Measurements from ENCODE around the gene AMOT.

Gene AMOT

DNA sequence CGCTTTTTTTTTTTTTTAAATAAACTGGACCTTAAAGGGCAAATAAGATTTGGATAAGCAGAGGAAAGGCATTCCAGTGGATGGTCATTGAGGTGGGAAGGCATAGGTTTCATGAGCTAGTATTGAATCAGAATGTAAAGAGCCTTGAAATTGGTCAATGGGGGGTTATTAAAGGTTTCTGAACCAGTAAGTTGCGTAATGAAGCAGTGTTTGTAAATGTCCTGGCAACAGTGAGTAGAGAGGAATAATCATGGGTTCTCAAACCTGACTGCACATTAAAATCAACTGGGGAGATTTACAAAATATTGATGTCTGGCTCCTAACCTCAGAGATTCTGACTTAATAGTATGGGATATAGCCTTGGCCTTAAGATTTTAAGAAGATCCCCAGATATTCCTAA, 23.2 kb upstream of the AMOT start (continued):
- TF ChIP-seq, protein P1, sequence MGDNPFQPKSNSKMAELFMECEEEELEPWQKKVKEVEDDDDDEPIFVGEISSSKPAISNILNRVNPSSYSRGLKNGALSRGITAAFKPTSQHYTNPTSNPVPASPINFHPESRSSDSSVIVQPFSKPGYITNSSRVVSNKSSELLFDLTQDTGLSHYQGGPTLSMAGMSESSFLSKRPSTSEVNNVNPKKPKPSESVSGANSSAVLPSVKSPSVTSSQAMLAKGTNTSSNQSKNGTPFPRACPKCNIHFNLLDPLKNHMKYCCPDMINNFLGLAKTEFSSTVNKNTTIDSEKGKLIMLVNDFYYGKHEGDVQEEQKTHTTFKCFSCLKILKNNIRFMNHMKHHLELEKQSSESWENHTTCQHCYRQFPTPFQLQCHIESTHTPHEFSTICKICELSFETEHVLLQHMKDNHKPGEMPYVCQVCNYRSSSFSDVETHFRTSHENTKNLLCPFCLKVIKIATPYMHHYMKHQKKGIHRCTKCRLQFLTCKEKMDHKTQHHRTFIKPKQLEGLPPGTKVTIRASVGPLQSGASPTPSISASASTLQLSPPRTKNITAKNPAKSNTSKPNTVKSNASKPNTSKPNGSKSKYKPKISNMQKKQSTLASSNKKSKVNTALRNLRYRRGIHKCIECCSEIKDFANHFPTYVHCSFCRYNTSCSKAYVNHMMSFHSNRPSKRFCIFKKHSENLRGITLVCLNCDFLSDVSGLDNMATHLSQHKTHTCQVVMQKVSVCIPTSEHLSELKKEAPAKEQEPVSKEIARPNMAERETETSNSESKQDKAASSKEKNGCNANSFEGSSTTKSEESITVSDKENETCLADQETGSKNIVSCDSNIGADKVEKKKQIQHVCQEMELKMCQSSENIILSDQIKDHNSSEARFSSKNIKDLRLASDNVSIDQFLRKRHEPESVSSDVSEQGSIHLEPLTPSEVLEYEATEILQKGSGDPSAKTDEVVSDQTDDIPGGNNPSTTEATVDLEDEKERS (tag by site-specific recombination; IDR thresholded peaks at IDR 0.05) = no peak
- TF ChIP-seq ZNF266 (tag by site-specific recombination; IDR thresholded peaks at IDR 0.05; ENCODE audit: low read depth) (no peak), SP3 (tag by site-specific recombination; IDR thresholded peaks at IDR 0.05) (no peak), ZNF561 (tag by site-specific recombination; IDR thresholded peaks at IDR 0.05; ENCODE audit: borderline replicate concordance) (no peak), ZNF792 (tag by site-specific recombination; IDR thresholded peaks at IDR 0.05) (no peak), ZNF549 (tag by site-specific recombination; IDR thresholded peaks at IDR 0.05) (no peak), MEIS1 (CRISPR knock-in tag; IDR thresholded peaks at IDR 0.05; ENCODE audit: borderline replicate concordance) (no peak), SETDB1 (IDR thresholded peaks at IDR 0.05; ENCODE audit: insufficient read length, low read length) (no peak), REPIN1 (tag by site-specific recombination; IDR thresholded peaks at IDR 0.05; ENCODE audit: low read depth) (no peak), OVOL3 (tag by site-specific recombination; IDR thresholded peaks at IDR 0.05) (no peak), ZSCAN30 (tag by site-specific recombination; IDR thresholded peaks at IDR 0.05) (no peak), ZNF843 (tag by site-specific recombination; IDR thresholded peaks at IDR 0.05) (no peak), ZNF544 (tag by site-specific recombination; IDR thresholded peaks at IDR 0.05) (no peak), ZNF558 (tag by site-specific recombination; IDR thresholded peaks at IDR 0.05) (no peak), ZNF274 (IDR thresholded peaks at IDR 0.05; ENCODE audit: low read length) (no peak), ZNF274 (tag by site-specific recombination; IDR thresholded peaks at IDR 0.05; ENCODE audit: borderline replicate concordance) (no peak)
- TF ChIP-seq, protein P2, sequence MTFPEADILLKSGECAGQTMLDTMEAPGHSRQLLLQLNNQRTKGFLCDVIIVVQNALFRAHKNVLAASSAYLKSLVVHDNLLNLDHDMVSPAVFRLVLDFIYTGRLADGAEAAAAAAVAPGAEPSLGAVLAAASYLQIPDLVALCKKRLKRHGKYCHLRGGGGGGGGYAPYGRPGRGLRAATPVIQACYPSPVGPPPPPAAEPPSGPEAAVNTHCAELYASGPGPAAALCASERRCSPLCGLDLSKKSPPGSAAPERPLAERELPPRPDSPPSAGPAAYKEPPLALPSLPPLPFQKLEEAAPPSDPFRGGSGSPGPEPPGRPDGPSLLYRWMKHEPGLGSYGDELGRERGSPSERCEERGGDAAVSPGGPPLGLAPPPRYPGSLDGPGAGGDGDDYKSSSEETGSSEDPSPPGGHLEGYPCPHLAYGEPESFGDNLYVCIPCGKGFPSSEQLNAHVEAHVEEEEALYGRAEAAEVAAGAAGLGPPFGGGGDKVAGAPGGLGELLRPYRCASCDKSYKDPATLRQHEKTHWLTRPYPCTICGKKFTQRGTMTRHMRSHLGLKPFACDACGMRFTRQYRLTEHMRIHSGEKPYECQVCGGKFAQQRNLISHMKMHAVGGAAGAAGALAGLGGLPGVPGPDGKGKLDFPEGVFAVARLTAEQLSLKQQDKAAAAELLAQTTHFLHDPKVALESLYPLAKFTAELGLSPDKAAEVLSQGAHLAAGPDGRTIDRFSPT (tag by site-specific recombination; IDR thresholded peaks at IDR 0.05) = no peak

DNA sequence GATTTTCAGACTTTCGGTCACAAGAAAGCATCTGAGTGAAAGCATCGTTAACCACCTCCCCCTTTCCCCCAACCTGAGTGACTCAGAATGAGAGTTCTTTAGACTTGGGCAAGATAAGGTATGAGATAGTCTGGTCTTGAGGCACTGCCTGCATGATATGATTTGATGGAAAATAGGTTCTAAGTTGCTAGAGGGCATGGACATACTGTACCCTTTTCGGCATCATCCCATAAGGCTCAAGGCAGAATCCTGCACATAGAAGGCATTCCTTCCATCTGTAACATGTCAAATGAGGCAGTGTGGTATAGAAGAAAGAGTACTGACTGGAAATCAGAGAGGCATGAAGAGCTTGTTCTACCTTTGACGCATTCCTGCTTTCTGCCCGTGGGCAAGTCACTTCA, 16.8 kb upstream of the AMOT start:
- no peaks in the 10 kb centered on the region; the same call in 1 of the 2 replicates for H3K9me3 ChIP-seq (ENCODE audit: control insufficient read depth, insufficient read depth, low read depth, low read length)
- ChIA-PET CTCF (no interaction called here), POLR2A (no interaction called here)
- H3K4me3 ChIP-seq (ENCODE audit: low read depth, low read length) = no peak overlapping the region
- H3K36me3 ChIP-seq (ENCODE audit: control insufficient read depth in 2 of 2, insufficient read depth in 1 of 2, low read length in 2 of 2) = no peaks in the 10 kb centered on the region
- no peak overlapping the region for H3K27ac ChIP-seq (ENCODE audit: extremely low read depth, low read depth, low read length)
- peaks cover 7% of the 10 kb centered on the region for H3K4me1 ChIP-seq (ENCODE audit: control insufficient read depth, insufficient read depth, low read length)
- TF ChIP-seq, protein P3, sequence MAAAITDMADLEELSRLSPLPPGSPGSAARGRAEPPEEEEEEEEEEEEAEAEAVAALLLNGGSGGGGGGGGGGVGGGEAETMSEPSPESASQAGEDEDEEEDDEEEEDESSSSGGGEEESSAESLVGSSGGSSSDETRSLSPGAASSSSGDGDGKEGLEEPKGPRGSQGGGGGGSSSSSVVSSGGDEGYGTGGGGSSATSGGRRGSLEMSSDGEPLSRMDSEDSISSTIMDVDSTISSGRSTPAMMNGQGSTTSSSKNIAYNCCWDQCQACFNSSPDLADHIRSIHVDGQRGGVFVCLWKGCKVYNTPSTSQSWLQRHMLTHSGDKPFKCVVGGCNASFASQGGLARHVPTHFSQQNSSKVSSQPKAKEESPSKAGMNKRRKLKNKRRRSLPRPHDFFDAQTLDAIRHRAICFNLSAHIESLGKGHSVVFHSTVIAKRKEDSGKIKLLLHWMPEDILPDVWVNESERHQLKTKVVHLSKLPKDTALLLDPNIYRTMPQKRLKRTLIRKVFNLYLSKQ (tag by site-specific recombination; IDR thresholded peaks at IDR 0.05; ENCODE audit: borderline replicate concordance) = no peak
- TF ChIP-seq ZSCAN23 (tag by site-specific recombination; IDR thresholded peaks at IDR 0.05) (no peak), ZNF138 (tag by site-specific recombination; IDR thresholded peaks at IDR 0.05; ENCODE audit: borderline replicate concordance) (no peak), ZNF366 (tag by site-specific recombination; conservative IDR thresholded peaks at IDR 0.05) (no peak), GLI4 (tag by site-specific recombination; IDR thresholded peaks at IDR 0.05) (no peak), ZNF791 (tag by site-specific recombination; IDR thresholded peaks at IDR 0.05) (no peak), ZNF202 (tag by site-specific recombination; IDR thresholded peaks at IDR 0.05; ENCODE audit: borderline replicate concordance) (no peak)
- TF ChIP-seq, protein P4, sequence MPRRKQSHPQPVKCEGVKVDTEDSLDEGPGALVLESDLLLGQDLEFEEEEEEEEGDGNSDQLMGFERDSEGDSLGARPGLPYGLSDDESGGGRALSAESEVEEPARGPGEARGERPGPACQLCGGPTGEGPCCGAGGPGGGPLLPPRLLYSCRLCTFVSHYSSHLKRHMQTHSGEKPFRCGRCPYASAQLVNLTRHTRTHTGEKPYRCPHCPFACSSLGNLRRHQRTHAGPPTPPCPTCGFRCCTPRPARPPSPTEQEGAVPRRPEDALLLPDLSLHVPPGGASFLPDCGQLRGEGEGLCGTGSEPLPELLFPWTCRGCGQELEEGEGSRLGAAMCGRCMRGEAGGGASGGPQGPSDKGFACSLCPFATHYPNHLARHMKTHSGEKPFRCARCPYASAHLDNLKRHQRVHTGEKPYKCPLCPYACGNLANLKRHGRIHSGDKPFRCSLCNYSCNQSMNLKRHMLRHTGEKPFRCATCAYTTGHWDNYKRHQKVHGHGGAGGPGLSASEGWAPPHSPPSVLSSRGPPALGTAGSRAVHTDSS (tag by site-specific recombination; IDR thresholded peaks at IDR 0.05) = no peak
- TF ChIP-seq, protein P5, sequence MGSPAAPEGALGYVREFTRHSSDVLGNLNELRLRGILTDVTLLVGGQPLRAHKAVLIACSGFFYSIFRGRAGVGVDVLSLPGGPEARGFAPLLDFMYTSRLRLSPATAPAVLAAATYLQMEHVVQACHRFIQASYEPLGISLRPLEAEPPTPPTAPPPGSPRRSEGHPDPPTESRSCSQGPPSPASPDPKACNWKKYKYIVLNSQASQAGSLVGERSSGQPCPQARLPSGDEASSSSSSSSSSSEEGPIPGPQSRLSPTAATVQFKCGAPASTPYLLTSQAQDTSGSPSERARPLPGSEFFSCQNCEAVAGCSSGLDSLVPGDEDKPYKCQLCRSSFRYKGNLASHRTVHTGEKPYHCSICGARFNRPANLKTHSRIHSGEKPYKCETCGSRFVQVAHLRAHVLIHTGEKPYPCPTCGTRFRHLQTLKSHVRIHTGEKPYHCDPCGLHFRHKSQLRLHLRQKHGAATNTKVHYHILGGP (tag by site-specific recombination; IDR thresholded peaks at IDR 0.05) = no peak
